ENCODE measurements around the gene ABHD11.

The ABHD11 gene

DNA sequence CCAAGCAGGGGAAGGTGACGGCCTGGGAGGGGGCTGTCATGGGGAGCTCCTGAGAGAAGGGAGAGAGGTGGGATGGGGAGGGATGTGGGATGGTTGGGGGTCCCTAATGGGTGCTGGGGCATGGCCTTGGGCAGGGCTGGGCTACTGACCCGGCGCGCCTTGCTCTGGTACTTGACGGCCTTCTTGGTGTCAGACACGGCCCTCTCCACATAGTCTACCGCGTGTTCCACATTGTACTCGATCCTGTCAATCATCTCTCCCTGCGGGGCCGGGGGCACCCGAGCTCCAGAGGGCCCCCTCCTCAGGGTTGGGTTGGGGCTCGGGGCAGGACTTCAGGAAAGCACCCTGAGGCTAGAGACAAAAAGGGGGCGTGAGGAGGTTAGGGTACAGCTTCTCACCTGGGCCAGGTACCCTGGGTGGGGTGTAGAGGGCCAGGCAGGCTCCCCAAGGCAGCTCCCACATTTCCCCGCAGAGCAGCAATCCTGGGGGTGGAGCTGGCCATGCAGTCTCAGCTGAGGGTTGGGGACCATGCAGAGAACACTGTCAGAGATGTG, 37.9 kb downstream of the ABHD11 start:
- DNase-seq (ENCODE audit: low spot score), result no peak

- DNase-seq (ENCODE audit: low spot score), result no peak
Measured at GRCh38 chr7:73700069-73700423, 38.6 kb downstream of the ABHD11 start.

DNA sequence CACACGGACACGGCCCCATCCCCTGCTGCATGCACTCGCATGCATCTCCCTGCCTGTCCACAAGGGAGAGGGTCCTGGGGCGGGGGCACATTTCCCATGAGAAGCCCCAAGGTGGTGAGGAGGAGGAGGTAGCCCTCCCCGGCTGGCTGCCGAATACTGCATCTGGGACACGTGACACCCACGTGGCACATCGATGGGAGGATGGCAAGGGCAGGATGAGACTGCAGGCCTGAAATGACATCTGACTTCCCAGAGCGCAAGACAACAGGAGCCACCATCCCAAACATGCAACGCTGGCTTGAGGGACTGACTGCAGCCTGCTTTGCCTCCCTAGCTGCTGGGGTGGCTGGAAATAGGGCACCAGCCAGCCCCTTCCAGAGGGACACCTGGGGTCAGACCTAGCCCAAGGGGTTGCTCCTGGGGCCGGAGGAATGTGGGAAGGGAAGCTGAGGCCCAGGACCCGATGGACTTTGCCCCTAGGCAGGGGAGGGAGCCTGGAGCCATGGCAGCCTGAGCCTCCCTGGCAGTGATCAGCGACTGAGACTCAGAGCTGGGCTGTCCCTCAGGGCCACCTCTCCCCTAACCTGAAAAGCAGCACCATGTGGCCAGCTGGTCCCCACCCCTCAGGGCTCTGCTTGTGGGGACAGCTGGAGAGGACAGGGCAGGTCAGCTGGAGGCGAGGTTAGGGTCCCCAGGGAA, 39.1 kb downstream of the ABHD11 start:
- no peak for DNase-seq (ENCODE audit: low spot score)

DNA sequence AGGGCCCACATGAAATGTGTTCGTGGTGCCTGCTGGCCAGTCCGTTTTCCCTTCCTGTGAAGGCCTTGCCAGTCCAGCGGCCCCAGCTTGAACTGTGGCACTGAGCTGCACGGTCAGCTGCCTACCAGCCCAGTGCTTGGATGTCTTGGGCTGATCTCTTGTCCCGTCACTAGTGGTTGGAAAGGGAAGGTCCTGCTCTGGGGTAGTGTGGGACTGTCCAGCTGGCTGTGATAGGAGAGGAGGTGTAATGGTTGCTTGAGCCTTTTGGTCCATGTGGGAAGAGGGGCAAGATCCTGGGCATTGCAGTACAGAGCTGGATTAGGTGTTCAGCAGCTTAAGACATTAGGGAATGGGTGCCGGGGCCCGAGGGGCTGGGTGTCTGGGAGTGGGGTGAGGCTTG, 40.2 kb downstream of the ABHD11 start:
- DNase-seq (ENCODE audit: low spot score), result no peak

DNA sequence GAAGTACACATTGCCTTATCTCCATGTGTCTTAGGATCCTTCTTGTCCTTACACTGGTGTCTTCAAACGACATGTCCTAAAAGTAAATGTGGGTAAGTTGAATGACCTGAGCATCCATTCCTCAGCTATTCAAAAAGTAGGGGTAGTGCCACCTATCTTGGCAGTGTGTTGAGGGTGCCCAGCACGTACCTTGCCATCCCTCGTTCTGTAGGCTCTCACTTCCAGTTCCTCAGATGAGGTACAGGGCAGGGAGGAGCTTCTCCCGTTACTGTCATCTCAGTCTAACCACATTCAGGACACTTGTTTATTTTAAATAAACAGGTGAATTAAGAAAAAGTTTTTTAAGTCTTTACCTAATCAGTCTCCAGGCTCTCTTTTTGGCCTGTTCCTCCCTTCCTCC, 42.2 kb downstream of the ABHD11 start:
- no peak for DNase-seq (ENCODE audit: low spot score)

- DNase-seq (ENCODE audit: low spot score), result no peak
Measured at GRCh38 chr7:73690646-73691045, 48.0 kb downstream of the ABHD11 start.

GRCh38 chr7:73688288-73688687, 50.3 kb downstream of the ABHD11 start:
- DNase-seq (ENCODE audit: low spot score), result no peak
